ENCODE results near the gene ZIK1.
A peak's percentile ranks its signal among the peaks of the same experiment; 100 is the strongest.

The ZIK1 gene

DNA sequence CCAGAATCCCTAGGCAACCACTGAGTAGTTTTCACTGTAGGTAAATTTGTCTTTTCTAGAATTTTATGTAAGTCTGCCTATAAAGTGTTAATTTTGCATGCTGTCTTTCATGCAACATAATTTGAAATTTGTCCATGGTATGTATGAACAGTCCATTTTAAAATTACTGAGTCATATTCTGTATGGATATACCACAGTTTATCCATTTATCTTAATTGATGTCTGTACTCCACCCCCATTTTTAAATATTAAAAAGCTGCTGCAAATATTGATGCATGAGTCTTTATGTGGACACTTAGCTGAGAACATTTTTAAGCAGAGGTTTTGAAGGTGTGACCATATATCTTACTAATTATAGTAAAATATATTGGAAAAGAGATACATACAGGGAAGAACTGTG, 39.1 kb downstream of the ZIK1 start:
- no peak for DNase-seq (ENCODE audit: low read depth in 2 of 2)
- TF ChIP-seq, protein P1, sequence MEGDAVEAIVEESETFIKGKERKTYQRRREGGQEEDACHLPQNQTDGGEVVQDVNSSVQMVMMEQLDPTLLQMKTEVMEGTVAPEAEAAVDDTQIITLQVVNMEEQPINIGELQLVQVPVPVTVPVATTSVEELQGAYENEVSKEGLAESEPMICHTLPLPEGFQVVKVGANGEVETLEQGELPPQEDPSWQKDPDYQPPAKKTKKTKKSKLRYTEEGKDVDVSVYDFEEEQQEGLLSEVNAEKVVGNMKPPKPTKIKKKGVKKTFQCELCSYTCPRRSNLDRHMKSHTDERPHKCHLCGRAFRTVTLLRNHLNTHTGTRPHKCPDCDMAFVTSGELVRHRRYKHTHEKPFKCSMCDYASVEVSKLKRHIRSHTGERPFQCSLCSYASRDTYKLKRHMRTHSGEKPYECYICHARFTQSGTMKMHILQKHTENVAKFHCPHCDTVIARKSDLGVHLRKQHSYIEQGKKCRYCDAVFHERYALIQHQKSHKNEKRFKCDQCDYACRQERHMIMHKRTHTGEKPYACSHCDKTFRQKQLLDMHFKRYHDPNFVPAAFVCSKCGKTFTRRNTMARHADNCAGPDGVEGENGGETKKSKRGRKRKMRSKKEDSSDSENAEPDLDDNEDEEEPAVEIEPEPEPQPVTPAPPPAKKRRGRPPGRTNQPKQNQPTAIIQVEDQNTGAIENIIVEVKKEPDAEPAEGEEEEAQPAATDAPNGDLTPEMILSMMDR (IDR thresholded peaks at IDR 0.05; ENCODE audit: low read depth, low read length): no peak
- no peak overlapping the region for H3K4me3 ChIP-seq (replicated peaks in 1 of 2; ENCODE audit: low read depth in 2 of 2, low read length in 2 of 2)

DNA sequence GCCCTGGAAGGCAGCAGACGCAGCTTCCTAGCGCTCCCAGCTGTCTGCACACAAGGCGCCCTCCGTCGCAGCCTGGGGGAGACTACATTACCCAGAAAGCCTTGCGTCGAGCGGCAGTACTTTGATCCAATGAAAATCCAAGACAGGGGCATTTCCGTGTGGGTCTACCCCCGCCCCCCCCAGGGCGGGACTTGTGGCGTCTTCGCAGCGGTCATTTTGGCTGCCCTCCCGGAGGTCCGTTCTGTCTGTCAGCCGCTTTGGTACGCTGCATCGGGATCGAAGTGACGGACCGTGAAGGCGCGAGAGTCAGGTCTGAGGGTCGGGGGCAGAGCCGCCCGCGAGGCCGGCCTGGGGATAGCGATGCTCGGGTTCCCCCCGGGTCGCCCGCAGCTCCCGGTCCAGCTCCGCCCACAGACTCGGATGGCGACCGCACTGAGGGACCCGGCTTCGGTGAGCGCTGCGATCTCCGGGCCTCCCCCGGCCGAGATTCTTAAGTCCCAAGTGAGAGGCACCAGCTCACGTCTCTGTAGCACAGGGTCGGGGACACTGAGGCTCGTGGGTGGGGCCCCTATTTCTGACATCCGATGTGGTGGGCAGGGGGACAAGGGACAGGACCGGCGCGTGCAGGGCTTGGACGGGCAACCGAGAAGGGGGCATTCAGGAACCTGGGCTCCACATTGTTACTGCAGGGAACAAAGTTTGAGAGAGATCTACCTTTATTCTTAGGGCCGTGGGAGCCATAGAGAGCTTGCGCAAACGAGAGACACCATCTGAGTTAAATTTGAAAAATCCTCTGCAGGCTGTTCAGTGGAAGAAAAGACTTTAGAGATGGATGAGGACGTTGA, 49.3 kb downstream of the ZIK1 start, which contains the start of gene ZNF211:
Gene ZNF211, plus strand, starts transcription at position 182 of the 845 bp plus-strand sequence. Its CDS starts 179 bp downstream, at position 361.
- peak; percentile 96 for DNase-seq (ENCODE audit: low read depth in 2 of 2)
- TF ChIP-seq, protein P1 (IDR thresholded peaks at IDR 0.05; ENCODE audit: low read depth, low read length): no peak
- peak within 1 kb of the TSS; percentile 64 to 87 for H3K4me3 ChIP-seq (replicated peaks in 1 of 2; ENCODE audit: low read depth in 2 of 2, low read length in 2 of 2)

GRCh38 chr19:57633832-57634131, 49.8 kb downstream of the ZIK1 start:
- no peak for DNase-seq (ENCODE audit: low read depth in 2 of 2)
- TF ChIP-seq, protein P1 (IDR thresholded peaks at IDR 0.05; ENCODE audit: low read depth, low read length): no peak
- peak overlapping the region; percentile 64 to 87 for H3K4me3 ChIP-seq (replicated peaks in 1 of 2; ENCODE audit: low read depth in 2 of 2, low read length in 2 of 2)

DNA sequence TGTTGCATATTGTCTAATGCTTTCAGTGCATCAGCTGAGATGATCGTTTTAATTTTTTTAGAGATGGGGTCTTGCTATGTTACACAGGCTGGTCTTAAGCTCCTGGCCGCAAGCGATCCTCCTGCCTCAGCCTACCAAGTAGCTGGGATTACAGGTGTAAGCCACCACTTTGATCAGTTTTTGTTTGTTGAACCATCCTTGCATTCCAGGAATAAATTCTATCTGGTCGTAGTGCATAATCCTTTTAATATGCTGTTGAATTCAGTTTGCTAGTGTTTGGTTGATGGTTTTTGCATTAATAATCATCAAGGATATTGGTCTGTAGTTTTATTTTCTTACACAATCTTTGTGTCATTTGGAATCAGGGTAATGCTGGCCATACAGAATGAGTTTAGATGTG, 53.4 kb downstream of the ZIK1 start:
- TF ChIP-seq, protein P1 (IDR thresholded peaks at IDR 0.05; ENCODE audit: low read depth, low read length): no peak
- no peak overlapping the region for H3K4me3 ChIP-seq (replicated peaks in 1 of 2; ENCODE audit: low read depth in 2 of 2, low read length in 2 of 2)
- no peak for DNase-seq (ENCODE audit: low read depth in 2 of 2)

DNA sequence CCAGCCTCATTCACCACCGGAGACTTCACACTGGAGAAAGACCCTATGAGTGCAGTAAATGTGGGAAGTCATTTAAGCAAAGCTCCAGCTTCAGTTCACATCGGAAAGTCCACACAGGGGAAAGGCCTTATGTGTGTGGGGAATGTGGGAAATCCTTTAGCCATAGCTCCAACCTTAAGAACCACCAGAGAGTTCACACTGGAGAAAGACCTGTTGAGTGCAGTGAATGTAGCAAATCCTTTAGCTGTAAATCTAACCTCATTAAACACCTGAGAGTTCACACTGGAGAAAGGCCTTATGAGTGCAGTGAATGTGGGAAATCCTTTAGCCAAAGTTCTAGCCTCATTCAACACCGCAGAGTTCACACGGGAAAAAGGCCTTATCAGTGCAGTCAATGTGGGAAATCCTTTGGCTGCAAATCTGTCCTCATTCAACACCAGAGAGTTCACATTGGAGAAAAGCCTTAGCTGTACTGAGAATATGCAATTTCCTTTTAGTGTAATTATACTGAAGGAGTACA, 57.8 kb downstream of the ZIK1 start:
- TF ChIP-seq, protein P1 (IDR thresholded peaks at IDR 0.05; ENCODE audit: low read depth, low read length): no peak
- DNase-seq (ENCODE audit: low read depth in 2 of 2): no peak
- H3K4me3 ChIP-seq (replicated peaks in 1 of 2; ENCODE audit: low read depth in 2 of 2, low read length in 2 of 2): no peak overlapping the region

- TF ChIP-seq, protein P1 (IDR thresholded peaks at IDR 0.05; ENCODE audit: low read depth, low read length): no peak
- no peak for DNase-seq (ENCODE audit: low read depth in 2 of 2)
- no peak overlapping the region for H3K4me3 ChIP-seq (replicated peaks in 1 of 2; ENCODE audit: low read depth in 2 of 2, low read length in 2 of 2)
Observed at GRCh38 chr19:57642396-57643046, 58.6 kb downstream of the ZIK1 start.

Measured in cardiac fibroblast (primary cell).